AG09319 (cell line): ENCODE results near the gene EFCAB5.
"Not testable (repeated sequence)": the region's sequence is repeated elsewhere in the genome, so short reads cannot be mapped to it uniquely, and the experiment has no call there.

ENCODE experiments used
- DNase-seq: peaks from one replicate; pipeline ENCODE4 v3.0.0-alpha.2; 2010; ENCODE audit warnings: low read depth; ENCODE audit errors: extremely low read depth
- CTCF ChIP-seq: IDR thresholded peaks from 2 replicates; pipeline ENCODE4 v1.5.1; 2011; ENCODE audit warnings: low read depth, mild to moderate bottlenecking, inconsistent platforms, low read length, moderate library complexity

EFCAB5 gene

GRCh38 chr17:30064738-30065137 lies 123.3 kb downstream of the EFCAB5 start:
- no peak for TF ChIP-seq CTCF
- no peak for DNase-seq

GRCh38 chr17:30068465-30068864 lies 127.0 kb downstream of the EFCAB5 start:
- no peak for DNase-seq
- no peak for TF ChIP-seq CTCF

- DNase-seq: no peak
- no peak for TF ChIP-seq CTCF
Measured at GRCh38 chr17:30074254-30074653, 132.8 kb downstream of the EFCAB5 start.

- no peak for TF ChIP-seq CTCF
- DNase-seq: no peak
Measured at GRCh38 chr17:30074730-30075129, 133.3 kb downstream of the EFCAB5 start.

- no peak for DNase-seq
- no peak for TF ChIP-seq CTCF
Measured at GRCh38 chr17:30082773-30083172, 141.3 kb downstream of the EFCAB5 start.

GRCh38 chr17:30084788-30085187 lies 143.4 kb downstream of the EFCAB5 start:
- TF ChIP-seq CTCF: no peak
- DNase-seq: no peak

GRCh38 chr17:30086896-30087295 lies 145.5 kb downstream of the EFCAB5 start:
- no peak for DNase-seq
- TF ChIP-seq CTCF: no peak

GRCh38 chr17:30087431-30087830 lies 146.0 kb downstream of the EFCAB5 start:
- not testable (repeated sequence) for DNase-seq
